Brain microvascular endothelial cell (primary cell): ENCODE results near the gene PHC1.
"Not testable (repeated sequence)": the region's sequence is repeated elsewhere in the genome, so short reads cannot be mapped to it uniquely, and the experiment has no call there.

Experiments used
- DNase-seq: peaks from one replicate; pipeline ENCODE4 v3.0.0-alpha.2; 2020
- H3K27ac ChIP-seq: fragments of 250-450 bp; sonication (Bioruptor Pico); 2 replicates; pipeline ENCODE4 v1.5.1; 2020; ENCODE audit warnings: mild to moderate bottlenecking, moderate library complexity
- H3K27me3 ChIP-seq: fragments of 250-450 bp; sonication (Bioruptor Pico); replicated peaks from 2 replicates; pipeline ENCODE4 v1.5.1; 2020; ENCODE audit warnings: mild to moderate bottlenecking
- H3K36me3 ChIP-seq: fragments of 250-450 bp; sonication (Bioruptor Pico); replicated peaks from 2 replicates; pipeline ENCODE4 v1.5.1; 2020; ENCODE audit warnings: mild to moderate bottlenecking
- H3K4me3 ChIP-seq: 2 replicates; pipeline ENCODE4 v1.5.1; 2011; ENCODE audit warnings: low read depth, mild to moderate bottlenecking, control low read depth, low read length, moderate library complexity
- in situ Hi-C: cut with HindIII; loops from 2 replicates; pipeline ENCODE4 v1.10.0; 2017; ENCODE audit warnings: low sequenced_read_pairs, low pct_ligation_motif_present
- TF ChIP-seq, protein P1 (sequence below): IDR thresholded peaks from 2 replicates; pipeline ENCODE4 v1.5.1; 2011; ENCODE audit warnings: low read depth, mild to moderate bottlenecking, moderate library complexity, low read length, control low read depth, inconsistent platforms; ENCODE audit errors: missing control alignments

PHC1 gene

GRCh38 chr12:8912914-8913313 is 1.4 kb upstream of the PHC1 start:
- Histone ChIP-seq H3K27ac (no peak overlapping the region), H3K36me3 (no peaks in the 10 kb centered on the region), H3K27me3 (no peaks in the 10 kb centered on the region), H3K4me3 (no peak overlapping the region)
- in situ Hi-C loops: no loop called here
- DNase-seq: no peak
- TF ChIP-seq, protein P1, sequence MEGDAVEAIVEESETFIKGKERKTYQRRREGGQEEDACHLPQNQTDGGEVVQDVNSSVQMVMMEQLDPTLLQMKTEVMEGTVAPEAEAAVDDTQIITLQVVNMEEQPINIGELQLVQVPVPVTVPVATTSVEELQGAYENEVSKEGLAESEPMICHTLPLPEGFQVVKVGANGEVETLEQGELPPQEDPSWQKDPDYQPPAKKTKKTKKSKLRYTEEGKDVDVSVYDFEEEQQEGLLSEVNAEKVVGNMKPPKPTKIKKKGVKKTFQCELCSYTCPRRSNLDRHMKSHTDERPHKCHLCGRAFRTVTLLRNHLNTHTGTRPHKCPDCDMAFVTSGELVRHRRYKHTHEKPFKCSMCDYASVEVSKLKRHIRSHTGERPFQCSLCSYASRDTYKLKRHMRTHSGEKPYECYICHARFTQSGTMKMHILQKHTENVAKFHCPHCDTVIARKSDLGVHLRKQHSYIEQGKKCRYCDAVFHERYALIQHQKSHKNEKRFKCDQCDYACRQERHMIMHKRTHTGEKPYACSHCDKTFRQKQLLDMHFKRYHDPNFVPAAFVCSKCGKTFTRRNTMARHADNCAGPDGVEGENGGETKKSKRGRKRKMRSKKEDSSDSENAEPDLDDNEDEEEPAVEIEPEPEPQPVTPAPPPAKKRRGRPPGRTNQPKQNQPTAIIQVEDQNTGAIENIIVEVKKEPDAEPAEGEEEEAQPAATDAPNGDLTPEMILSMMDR: peak; percentile 31

DNA sequence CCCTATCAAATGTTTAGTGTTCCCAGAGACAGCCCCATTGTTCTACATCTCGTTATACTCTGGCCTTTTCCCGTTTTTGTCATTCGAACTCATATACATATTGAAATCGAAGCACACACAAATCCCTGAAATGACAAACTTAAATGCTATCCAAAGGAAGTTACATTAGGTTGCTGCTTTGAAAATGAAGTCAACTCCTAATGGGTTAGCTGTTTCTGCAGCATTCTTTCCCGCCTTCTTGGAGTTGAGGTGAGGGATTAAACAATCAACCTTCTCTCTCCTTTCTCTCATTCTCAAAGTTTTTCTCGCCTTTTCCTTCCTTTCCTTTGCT is 642 bp upstream of the PHC1 start:
- peak overlapping the region; percentile 64 for H3K27ac ChIP-seq
- H3K27me3 ChIP-seq: no peaks in the 10 kb centered on the region
- in situ Hi-C loops: no loop called here
- TF ChIP-seq, protein P1: no peak
- DNase-seq: no peak
- peak overlapping the region; percentile 72 for H3K4me3 ChIP-seq
- H3K36me3 ChIP-seq: no peaks in the 10 kb centered on the region

- Histone ChIP-seq H3K27ac (no peak overlapping the region), H3K36me3 (no peaks in the 10 kb centered on the region), H3K4me3 (peak overlapping the region; percentile 64), H3K27me3 (no peaks in the 10 kb centered on the region)
- TF ChIP-seq, protein P1: no peak
- peak; percentile 40 for DNase-seq
- in situ Hi-C loops: no loop called here
Observed at GRCh38 chr12:8914716-8915526, 612 bp downstream of the PHC1 start.

DNA sequence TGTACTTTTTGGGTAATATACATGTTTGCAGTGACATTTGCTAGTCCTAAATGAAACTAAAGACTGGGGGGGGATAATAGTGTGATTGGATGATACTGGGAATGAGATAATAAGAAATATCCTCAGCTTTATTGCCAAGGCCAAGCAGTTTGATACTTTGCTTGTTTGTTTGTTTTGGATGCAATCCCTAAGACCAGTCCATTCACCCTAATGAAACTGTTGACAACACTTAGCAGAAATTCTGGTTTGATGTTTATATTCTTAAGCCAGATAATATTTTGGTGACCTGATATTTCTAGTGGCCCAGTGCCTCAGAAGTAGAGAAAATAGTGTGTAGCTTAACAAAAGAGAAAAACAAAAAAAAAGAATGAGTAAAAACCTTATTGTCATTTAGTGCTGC is 1.8 kb downstream of the PHC1 start:
- Histone ChIP-seq H3K4me3 (no peak overlapping the region), H3K27me3 (no peaks in the 10 kb centered on the region), H3K27ac (no peak overlapping the region), H3K36me3 (no peaks in the 10 kb centered on the region)
- TF ChIP-seq, protein P1: no peak
- in situ Hi-C loops: no loop called here
- DNase-seq: no peak

GRCh38 chr12:8917031-8917430 is 2.7 kb downstream of the PHC1 start:
- in situ Hi-C loops: no loop called here
- no peaks in the 10 kb centered on the region for H3K27me3 ChIP-seq
- H3K27ac ChIP-seq: no peak overlapping the region
- no peak overlapping the region for H3K4me3 ChIP-seq
- H3K36me3 ChIP-seq: no peaks in the 10 kb centered on the region
- TF ChIP-seq, protein P1: no peak
- no peak for DNase-seq

DNA sequence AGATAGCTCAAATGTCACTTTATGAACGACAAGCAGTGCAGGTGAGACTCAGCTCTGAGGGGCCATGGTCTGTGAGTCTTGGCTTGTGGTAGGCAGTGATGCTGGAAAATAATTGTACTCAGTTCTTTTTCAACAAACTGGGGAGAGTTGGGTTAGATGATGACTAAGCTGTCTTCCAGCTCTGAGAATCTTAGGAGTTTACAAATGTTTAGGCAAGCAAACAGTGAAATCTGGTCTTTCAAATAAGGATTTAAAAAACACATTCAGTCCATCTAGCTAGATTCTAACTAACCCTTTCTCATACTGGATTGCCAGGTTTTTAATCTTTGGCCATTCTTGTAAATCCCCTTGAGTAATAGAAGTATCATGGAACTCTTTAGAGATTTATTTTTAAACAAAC is 3.4 kb downstream of the PHC1 start:
- H3K27ac ChIP-seq: no peak overlapping the region
- in situ Hi-C loops: no loop called here
- no peak overlapping the region for H3K4me3 ChIP-seq
- no peak for DNase-seq
- no peaks in the 10 kb centered on the region for H3K36me3 ChIP-seq
- TF ChIP-seq, protein P1: no peak
- no peaks in the 10 kb centered on the region for H3K27me3 ChIP-seq

GRCh38 chr12:8919643-8920042 is 5.3 kb downstream of the PHC1 start:
- H3K27ac ChIP-seq, H3K27me3 ChIP-seq, DNase-seq, in situ Hi-C loops, H3K4me3 ChIP-seq, H3K36me3 ChIP-seq: not testable (repeated sequence)
